Measurements from ENCODE around the gene ABL1.

The ABL1 gene

GRCh38 chr9:130844044-130844451 is 9.0 kb downstream of the ABL1 start:
- Histone ChIP-seq H3K27me3 (ENCODE audit: control insufficient read depth, insufficient read depth, low read length) (no peaks in the 10 kb centered on the region), H3K4me1 (peaks cover 15% of the 10 kb centered on the region), H3K9me3 (ENCODE audit: control insufficient read depth, low read length) (no peaks in the 10 kb centered on the region), H3K4me2 (ENCODE audit: low read length) (no peak overlapping the region), H3K9ac (no peak overlapping the region), H3K27ac (no peak overlapping the region), H3K79me2 (peaks cover 17% of the 10 kb centered on the region), H2AFZ (no peak overlapping the region), H3K4me3 (ENCODE audit: low read depth, low read length) (no peak overlapping the region), H3K36me3 (ENCODE audit: control insufficient read depth, insufficient read depth, low read length) (no peaks in the 10 kb centered on the region)
- no peak for TF ChIP-seq CTCF (IDR thresholded peaks at IDR 0.05)

- peaks cover 16% of the 10 kb centered on the region for H3K4me1 ChIP-seq
- peak overlapping the region; percentile 3 for H3K4me3 ChIP-seq (ENCODE audit: low read depth, low read length)
These were observed 10.2 kb downstream of the ABL1 start for GRCh38 chr9:130845254-130845653.

DNA sequence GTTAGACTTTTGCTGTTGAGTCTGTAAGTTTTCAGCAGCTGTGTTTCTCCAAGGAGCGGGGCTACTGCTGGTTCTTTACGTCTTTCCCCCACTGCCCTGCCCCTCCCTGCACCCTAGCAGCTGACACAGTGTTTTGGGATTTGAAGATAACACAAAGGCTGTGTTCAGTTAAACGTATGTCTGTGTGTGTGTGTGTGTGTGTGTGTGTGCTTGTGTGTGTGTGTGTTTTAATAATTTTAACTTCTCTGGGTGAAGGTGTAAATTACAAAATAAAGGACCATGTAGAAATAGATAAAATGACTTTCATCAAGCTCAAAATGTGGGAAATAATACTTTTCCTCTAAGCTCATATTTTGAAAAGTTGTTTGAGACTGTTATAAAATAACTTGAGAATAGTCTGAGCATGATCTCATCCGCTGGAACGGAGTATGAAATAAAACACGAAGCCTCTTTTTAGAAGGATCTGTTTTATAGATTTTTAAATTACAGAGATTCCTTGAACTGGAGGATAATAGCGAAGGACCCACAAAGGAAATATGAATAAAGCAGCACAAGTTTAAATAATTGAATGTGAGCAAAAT is 10.9 kb downstream of the ABL1 start:
- Histone ChIP-seq H3K9ac (no peak overlapping the region), H3K4me3 (ENCODE audit: low read depth, low read length) (peak overlapping the region; percentile 3)

More at GRCh38 chr9:130845254-130845653, 10.2 kb downstream of the ABL1 start:
- H3K9ac ChIP-seq, result no peak overlapping the region
- H3K36me3 ChIP-seq (ENCODE audit: control insufficient read depth, insufficient read depth, low read length), result no peaks in the 10 kb centered on the region
- no peak overlapping the region for H3K4me2 ChIP-seq (ENCODE audit: low read length)
- H2AFZ ChIP-seq, result no peak overlapping the region
- H3K27ac ChIP-seq, result no peak overlapping the region
- no peak for TF ChIP-seq CTCF (IDR thresholded peaks at IDR 0.05)
- H3K9me3 ChIP-seq (ENCODE audit: control insufficient read depth, low read length), result no peaks in the 10 kb centered on the region
- no peaks in the 10 kb centered on the region for H3K27me3 ChIP-seq (ENCODE audit: control insufficient read depth, insufficient read depth, low read length)
- H3K79me2 ChIP-seq, result peaks cover 9% of the 10 kb centered on the region

GRCh38 chr9:130846487-130847305 is 11.6 kb downstream of the ABL1 start:
- no peak overlapping the region for H3K9ac ChIP-seq
- peak overlapping the region; percentile 76 for H3K27ac ChIP-seq
- peaks cover 16% of the 10 kb centered on the region for H3K4me1 ChIP-seq
- H3K36me3 ChIP-seq (ENCODE audit: control insufficient read depth, insufficient read depth, low read length), result no peaks in the 10 kb centered on the region
- H3K4me3 ChIP-seq (ENCODE audit: low read depth, low read length), result no peak overlapping the region
- H2AFZ ChIP-seq, result no peak overlapping the region
- TF ChIP-seq CTCF (IDR thresholded peaks at IDR 0.05), result no peak
- H3K27me3 ChIP-seq (ENCODE audit: control insufficient read depth, insufficient read depth, low read length), result no peaks in the 10 kb centered on the region
- peaks cover 4% of the 10 kb centered on the region for H3K79me2 ChIP-seq
- no peaks in the 10 kb centered on the region for H3K9me3 ChIP-seq (ENCODE audit: control insufficient read depth, low read length)
- no peak overlapping the region for H3K4me2 ChIP-seq (ENCODE audit: low read length)

More for the DNA sequence above, 10.9 kb downstream of the ABL1 start:
- H3K4me2 ChIP-seq (ENCODE audit: low read length), result peak overlapping the region; percentile 21
- peaks cover 16% of the 10 kb centered on the region for H3K4me1 ChIP-seq
- no peaks in the 10 kb centered on the region for H3K9me3 ChIP-seq (ENCODE audit: control insufficient read depth, low read length)
- H3K36me3 ChIP-seq (ENCODE audit: control insufficient read depth, insufficient read depth, low read length), result no peaks in the 10 kb centered on the region
- peaks cover 9% of the 10 kb centered on the region for H3K79me2 ChIP-seq
- H3K27me3 ChIP-seq (ENCODE audit: control insufficient read depth, insufficient read depth, low read length), result no peaks in the 10 kb centered on the region
- no peak overlapping the region for H2AFZ ChIP-seq
- H3K27ac ChIP-seq, result peak overlapping the region; percentile 76
- TF ChIP-seq CTCF (IDR thresholded peaks at IDR 0.05), result no peak
